CMK (cell line): Measurements from ENCODE around the gene CCND3.
"Not testable (repeated sequence)": the region's sequence is repeated elsewhere in the genome, so short reads cannot be mapped to it uniquely, and the experiment has no call there.

Experiments used
- DNase-seq: peaks from one replicate; pipeline ENCODE4 v3.0.0-alpha.2; 2010; ENCODE audit warnings: low read depth

The CCND3 gene

GRCh38 chr6:41947581-41948220 is 6.1 kb upstream of the CCND3 start:
- no peak for DNase-seq

GRCh38 chr6:41943456-41943855 is 1.8 kb upstream of the CCND3 start:
- DNase-seq = no peak

DNA sequence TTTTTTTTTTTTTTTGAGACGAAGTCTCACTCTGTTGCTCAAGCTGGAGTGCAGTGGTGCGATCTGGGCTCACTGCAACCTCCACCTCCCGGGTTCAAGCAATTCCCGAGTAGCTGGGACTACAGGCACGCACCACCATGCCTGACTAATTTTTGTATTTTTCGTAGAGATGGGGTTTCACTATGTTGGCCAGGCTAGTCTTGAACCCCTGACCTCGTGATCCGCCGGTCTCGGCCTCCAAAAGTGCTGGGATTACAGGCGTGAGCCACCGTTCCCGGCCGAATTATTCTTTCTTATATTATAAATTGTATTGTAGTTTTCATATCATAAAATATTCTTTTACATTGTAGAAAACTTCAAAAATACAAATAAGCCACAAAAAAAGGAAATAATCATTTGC is 1.3 kb upstream of the CCND3 start:
- not testable (repeated sequence) for DNase-seq

- DNase-seq = no peak
Observed at GRCh38 chr6:41942067-41942851, 651 bp upstream of the CCND3 start.

DNA sequence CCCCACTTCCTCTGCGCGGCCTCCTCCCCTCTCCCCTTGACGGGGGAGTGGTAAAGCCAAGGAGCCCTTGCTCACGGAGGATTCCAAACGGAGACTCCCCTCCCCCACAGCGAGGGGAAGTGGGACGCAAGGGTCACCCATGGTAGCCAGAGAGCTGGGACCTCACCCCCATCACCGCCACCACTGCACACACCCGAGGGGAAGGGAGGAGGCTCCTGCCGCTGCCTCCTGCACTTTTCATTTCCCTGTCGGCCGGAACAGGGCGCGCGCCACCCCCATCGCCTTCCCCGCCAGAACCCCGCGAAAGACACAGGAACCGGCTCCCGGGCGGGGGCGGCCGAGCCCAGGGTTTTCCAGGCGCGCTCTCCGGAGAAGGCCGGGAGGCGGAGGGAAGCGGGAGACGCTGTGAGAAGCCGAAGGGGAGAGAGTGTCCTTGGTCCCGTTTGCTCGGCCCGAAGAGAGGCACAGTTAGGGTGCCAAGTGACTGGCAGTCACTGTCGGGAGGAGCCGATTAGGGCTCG is 789 bp downstream of the CCND3 start:
- DNase-seq = peak; percentile 91

- DNase-seq = peak; percentile 69
Observed at GRCh38 chr6:41939848-41940758, 1.5 kb downstream of the CCND3 start.

GRCh38 chr6:41939176-41939847 is 2.3 kb downstream of the CCND3 start:
- DNase-seq = peak; percentile 96

DNA sequence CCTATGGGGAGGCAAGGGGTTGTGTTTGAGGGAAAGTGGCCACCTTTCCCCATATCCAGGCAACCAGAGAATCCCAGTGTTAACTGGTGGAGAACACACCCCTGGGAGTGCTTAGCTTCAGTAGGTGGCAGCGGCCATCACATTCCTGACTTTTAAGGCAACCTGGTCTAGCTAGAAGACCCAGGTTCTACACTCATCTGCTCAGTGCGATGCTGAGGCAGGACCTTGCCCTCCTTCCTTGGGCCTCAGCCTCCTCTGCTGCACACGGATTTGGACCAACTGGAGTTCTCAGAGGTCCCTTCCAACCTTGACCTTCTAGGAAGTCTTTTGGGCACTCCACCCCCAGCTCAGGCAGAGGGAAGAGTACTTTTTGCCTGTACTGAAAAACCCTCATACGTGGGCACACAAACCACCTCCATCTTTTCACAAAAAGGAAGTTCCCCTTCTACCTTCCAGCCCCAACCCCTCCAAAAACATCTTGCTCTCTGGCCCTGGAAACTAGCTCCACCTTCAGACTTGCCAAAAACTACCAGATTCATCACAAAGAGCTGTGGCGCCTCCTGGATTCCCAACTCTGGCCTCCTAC is 2.9 kb downstream of the CCND3 start:
- no peak for DNase-seq

DNA sequence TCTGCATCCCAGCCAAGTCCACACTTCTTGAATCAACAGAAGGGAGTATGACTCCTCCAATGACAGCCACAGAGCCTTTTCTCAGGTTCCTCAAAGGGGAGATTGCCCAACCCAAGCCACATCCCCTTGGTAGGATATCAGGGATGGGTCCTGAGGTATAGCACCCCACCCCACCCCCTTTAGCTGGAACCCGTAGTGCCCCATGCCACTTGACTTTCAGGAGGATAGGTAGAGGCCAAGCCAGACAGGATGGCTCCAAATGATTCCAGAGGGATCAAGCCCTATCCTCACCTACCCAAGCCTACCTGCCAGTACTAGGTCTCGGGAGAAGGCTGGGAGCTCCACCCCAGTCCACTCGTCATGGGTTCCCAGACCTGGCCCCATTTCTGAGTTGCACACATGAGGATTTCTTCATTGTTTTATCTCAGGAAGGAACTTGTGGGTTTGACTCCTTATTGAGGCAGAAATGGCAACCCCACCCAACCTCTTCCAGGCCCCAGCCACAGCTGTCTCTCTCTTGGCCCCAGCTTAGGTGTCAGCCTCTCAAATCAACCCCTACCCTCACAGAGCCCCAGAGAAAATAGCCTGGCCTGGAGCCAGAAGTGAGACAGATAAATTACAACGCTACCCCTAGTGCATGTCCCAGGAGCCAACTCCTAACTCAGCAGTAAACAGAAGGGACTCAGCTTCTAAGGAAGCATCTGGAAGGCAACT is 3.6 kb downstream of the CCND3 start:
- peak; percentile 68 for DNase-seq

- no peak for DNase-seq
Observed at GRCh38 chr6:41937472-41937860, 4.1 kb downstream of the CCND3 start.

DNA sequence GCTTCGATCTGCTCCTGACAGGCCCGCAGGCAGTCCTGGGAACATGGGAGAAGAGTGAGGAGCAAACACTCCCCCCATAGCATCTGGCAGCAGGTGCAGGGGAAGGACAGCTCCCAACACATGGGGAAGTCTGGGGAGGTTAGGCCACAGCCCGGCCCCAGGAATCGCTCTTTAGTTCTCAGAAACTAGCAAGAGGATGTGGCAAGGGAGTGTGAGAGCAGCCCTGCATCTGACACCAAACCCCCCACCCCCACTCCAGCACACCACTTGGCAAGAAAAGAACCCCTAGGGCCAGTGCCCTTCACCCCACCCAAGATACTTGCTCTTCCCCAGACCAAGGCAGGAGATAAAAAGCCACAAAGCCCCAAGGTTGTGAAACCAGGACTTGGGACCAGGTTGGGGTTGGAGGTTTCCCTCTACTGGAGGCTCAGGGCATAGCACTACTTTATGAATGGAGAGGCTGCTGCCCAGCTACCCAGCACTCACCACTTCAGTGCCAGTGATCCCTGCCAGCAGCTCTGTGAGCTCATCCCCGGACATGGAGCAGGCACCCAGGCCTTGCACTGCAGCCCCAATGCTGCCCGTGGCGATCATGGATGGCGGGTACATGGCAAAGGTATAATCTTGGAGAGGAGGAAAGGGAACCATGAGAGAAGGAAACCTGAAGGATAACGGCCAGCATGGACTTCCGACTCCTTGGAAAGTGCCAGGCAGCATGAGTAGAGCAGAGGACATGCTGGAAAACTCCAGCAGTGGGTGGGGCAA is 5.4 kb downstream of the CCND3 start:
- peak; percentile 94 for DNase-seq

DNA sequence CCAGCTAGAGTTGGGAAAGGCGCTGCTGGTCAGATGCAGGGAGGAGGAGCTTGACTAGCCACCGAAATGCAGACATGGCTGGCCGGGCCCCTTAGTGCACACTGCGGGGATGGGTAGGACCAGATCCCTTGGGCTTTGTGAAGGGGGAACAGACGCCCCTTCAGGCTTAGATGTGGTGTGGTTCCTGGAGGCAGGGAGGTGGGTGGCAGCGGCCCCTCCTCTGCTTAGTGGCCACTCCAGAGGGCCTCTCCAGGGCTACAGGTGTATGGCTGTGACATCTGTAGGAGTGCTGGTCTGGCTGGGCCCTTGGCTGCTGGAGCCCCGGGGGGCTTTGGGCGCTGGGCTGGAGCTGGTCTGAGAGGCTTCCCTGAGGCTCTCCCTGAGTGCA is 5.9 kb downstream of the CCND3 start:
- DNase-seq = no peak

DNA sequence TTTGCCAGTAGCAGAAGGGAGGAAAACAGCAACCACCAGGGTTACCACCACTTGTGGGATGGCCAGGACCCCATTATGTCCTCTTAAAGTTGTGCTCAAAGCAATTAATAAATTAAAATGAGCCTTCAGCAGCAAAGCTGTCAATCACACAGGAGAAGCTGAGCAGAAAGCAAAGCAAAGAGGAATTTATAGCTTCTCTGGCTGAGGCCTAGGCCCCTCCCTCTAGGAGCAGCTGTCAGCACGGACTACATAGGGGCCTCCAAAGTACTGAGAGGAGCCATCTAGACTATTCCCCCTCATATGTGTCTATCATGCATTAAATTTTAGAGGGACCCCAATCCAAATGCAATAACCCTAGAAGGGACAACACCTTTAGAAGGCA is 6.4 kb downstream of the CCND3 start:
- no peak for DNase-seq

GRCh38 chr6:41934278-41935192 is 7.1 kb downstream of the CCND3 start:
- no peak for DNase-seq

- no peak for DNase-seq
Observed at GRCh38 chr6:41932378-41932777, 9.2 kb downstream of the CCND3 start.

DNA sequence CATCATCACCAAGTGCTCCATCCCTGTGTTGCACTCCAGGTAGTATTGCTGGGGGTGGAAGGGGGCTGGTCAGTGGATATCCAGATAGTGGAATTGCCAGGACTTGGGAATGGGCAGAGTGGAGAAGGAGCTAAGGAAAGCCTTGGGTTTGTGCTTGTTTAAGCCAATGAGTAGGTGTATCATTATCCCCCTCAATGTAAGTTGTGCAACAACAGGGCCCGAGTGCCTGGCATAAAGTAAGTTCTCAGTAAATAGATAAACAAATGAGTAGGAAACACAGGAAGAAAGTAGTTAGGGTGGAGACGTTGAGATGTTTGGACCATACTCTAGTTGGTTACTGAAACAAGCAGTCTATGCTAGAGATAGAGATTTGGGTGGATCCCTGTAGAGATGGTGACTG is 9.8 kb downstream of the CCND3 start:
- no peak for DNase-seq

GRCh38 chr6:41929924-41930323 is 11.7 kb downstream of the CCND3 start:
- DNase-seq = no peak

DNA sequence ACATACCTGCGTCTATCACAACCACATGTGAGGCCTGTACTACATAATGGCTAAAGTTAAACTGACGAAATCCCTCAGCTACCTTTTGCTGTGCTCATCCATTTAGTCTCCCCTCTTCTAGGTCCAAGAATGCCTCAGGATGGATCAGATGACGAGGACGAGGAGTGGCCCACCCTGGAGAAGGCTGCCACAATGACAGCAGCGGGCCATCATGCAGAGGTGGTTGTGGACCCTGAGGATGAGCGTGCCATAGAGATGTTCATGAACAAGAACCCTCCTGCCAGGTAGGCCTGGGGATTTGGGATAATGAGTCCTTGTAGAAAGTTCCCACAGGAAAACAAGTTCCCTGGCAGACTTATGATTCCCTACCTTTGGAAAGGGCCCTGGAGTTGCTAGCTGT is 14.4 kb downstream of the CCND3 start:
- no peak for DNase-seq

DNA sequence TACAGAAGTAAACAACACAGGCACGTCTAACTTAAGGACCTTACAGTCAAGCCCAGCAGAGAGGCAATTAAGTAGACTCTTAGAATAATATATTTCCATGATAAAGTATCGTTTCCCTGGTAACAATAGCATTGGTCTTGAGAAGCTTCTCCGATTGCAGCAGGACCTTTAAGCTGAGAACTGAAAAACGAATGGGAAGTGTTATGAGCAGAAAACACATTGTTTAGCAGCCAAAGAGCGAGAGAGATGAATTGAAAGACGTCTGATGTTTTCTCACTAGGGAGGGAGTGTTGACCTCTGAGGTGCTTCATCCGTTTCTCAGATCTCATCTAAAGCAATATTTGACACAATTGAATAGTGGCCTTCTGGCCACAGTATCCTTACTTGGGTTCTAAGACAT is 19.5 kb downstream of the CCND3 start:
- DNase-seq = no peak
